GM23248 (cell line): ENCODE results near the gene SNX32. TPM values are rescaled to one million over a fixed set of nuclear protein-coding genes. Genes with fewer than 3 reads are reported as not detected.

Source experiments
- DNase-seq: peaks from one replicate; pipeline ENCODE4 v3.0.0-alpha.2; 2015
- H2AFZ ChIP-seq: fragments of 200-600 bp; sonication (generic); 2 replicates; pipeline ENCODE4 v1.6.1; 2016; ENCODE audit warnings: antibody characterized with exemption
- H3F3A ChIP-seq: fragments of 200-600 bp; sonication (generic); 2 replicates; pipeline ENCODE4 v1.6.1; 2016; ENCODE audit warnings: mild to moderate bottlenecking, antibody characterized with exemption, mixed run types; ENCODE audit not compliant: insufficient read depth
- H3K27ac ChIP-seq: fragments of 200-600 bp; sonication (generic); 2 replicates; pipeline ENCODE4 v1.5.1; 2016; ENCODE audit warnings: mild to moderate bottlenecking
- H3K27me3 ChIP-seq: fragments of 200-600 bp; sonication (generic); replicated peaks from 2 replicates; pipeline ENCODE4 v1.6.1; 2016; ENCODE audit warnings: mild to moderate bottlenecking; ENCODE audit not compliant: insufficient read depth
- H3K36me3 ChIP-seq: fragments of 200-600 bp; sonication (generic); 2 replicates; pipeline ENCODE4 v1.6.1; 2016; ENCODE audit warnings: low read depth, mild to moderate bottlenecking
- H3K4me1 ChIP-seq: fragments of 200-600 bp; sonication (generic); 2 replicates; pipeline ENCODE4 v1.6.1; 2016; ENCODE audit warnings: mild to moderate bottlenecking; ENCODE audit not compliant: insufficient read depth
- H3K4me2 ChIP-seq: fragments of 200-600 bp; sonication (generic); one replicate; pipeline ENCODE4 v1.6.1; 2016; ENCODE audit warnings: mild to moderate bottlenecking; ENCODE audit not compliant: unreplicated experiment
- H3K4me3 ChIP-seq: fragments of 200-600 bp; sonication (generic); 2 replicates; pipeline ENCODE4 v1.5.1; 2016; ENCODE audit warnings: mild to moderate bottlenecking
- H3K79me2 ChIP-seq: fragments of 200-600 bp; sonication (generic); 2 replicates; pipeline ENCODE4 v1.6.1; 2016; ENCODE audit warnings: mild to moderate bottlenecking; ENCODE audit not compliant: insufficient read depth
- H3K9ac ChIP-seq: fragments of 200-600 bp; sonication (generic); 2 replicates; pipeline ENCODE4 v1.6.1; 2016; ENCODE audit warnings: mild to moderate bottlenecking
- H3K9me2 ChIP-seq: fragments of 200-600 bp; sonication (generic); 2 replicates; pipeline ENCODE4 v1.6.1; 2016; ENCODE audit warnings: mixed run types, mild to moderate bottlenecking, moderate library complexity; ENCODE audit not compliant: insufficient read depth
- H3K9me3 ChIP-seq: fragments of 200-600 bp; sonication (generic); one replicate; pipeline ENCODE4 v1.6.1; 2017; ENCODE audit warnings: low read depth
- H4K20me1 ChIP-seq: fragments of 200-600 bp; sonication (generic); 2 replicates; pipeline ENCODE4 v1.6.0; 2016; ENCODE audit not compliant: insufficient read depth
- EZH2 ChIP-seq: fragments of 200-600 bp; sonication (generic); IDR thresholded peaks from 2 replicates; pipeline ENCODE4 v1.6.1; 2018; ENCODE audit warnings: antibody characterized with exemption, mild to moderate bottlenecking; ENCODE audit not compliant: insufficient read depth, poor library complexity, severe bottlenecking
- EZH2phosphoT487 ChIP-seq: fragments of 200-600 bp; sonication (generic); IDR thresholded peaks from 2 replicates; pipeline ENCODE4 v1.6.1; 2018; ENCODE audit warnings: antibody characterized with exemption, moderate library complexity, mild to moderate bottlenecking, low read depth; ENCODE audit not compliant: insufficient read depth
- WGBS, 2 experiments: methylation state at CpG; one replicate each; pipeline ENCODE4 v1.1.6; 2015 to 2017; ENCODE audit warnings: low lambda C conversion rate in 2 of 2, low coverage in 1 of 2; ENCODE audit errors: missing lambda C conversion rate in 2 of 2; 5-methylcytosine and 5-hydroxymethylcytosine counted together
- in situ Hi-C: fragments of 300-500 bp; cut with MboI; formaldehyde crosslinking; loops from 2 replicates; pipeline ENCODE4 v1.15.0; 2020
- polyA plus RNA-seq: library from polyadenylated mRNA; unstranded; fragments of >200 nt; fragmentation: Nextera tagmentation; extraction: Ambion mirVana; gene quantifications from 2 replicates; pipeline ENCODE4 v1.2.1, GENCODE V29; 2016
- total RNA-seq: library from RNA; depleted of rRNA; stranded (reverse); fragments of >200 nt; shearing (Covaris generic); gene quantifications from 2 replicates; pipeline ENCODE4 v1.2.3, GENCODE V29; 2014

Gene SNX32
- total and polyA plus RNA-seq, 2 experiments from 2014 or later = 0.51 TPM; not detected in 1

GRCh38 chr11:65834202-65834601 is 439 bp downstream of the SNX32 start:
- 0 out of 2 replicates have a peak, but pooled peaks cover 4% of the 10 kb centered on the region for H3K4me1 ChIP-seq
- H3K79me2 ChIP-seq = no peaks in the 10 kb centered on the region
- H3K9ac ChIP-seq = peak overlapping the region; percentile 67
- H3K4me3 ChIP-seq = peak overlapping the region; percentile 73
- no peaks in the 10 kb centered on the region for H4K20me1 ChIP-seq
- peak overlapping the region; percentile 96 for H2AFZ ChIP-seq
- TF ChIP-seq EZH2 (no peak), EZH2phosphoT487 (no peak)
- H3K9me3 ChIP-seq = no peaks in the 10 kb centered on the region
- H3K27me3 ChIP-seq = no peaks in the 10 kb centered on the region
- H3K9me2 ChIP-seq = no peaks in the 10 kb centered on the region
- H3F3A ChIP-seq = peaks cover 23% of the 10 kb centered on the region
- 0 to 6% methylated on average over 6 of the region's 6 CpGs for WGBS, 2 experiments
- in situ Hi-C loops = no loop called here
- no peak overlapping the region for H3K27ac ChIP-seq
- H3K4me2 ChIP-seq = peak overlapping the region; percentile 90
- DNase-seq = no peak
- no peaks in the 10 kb centered on the region for H3K36me3 ChIP-seq

- WGBS, 2 experiments = 85 to 88% methylated on average over 3 to 4 of the region's 4 CpGs
- no peaks in the 10 kb centered on the region for H3K27me3 ChIP-seq
- in situ Hi-C loops = no loop called here
Measured at GRCh38 chr11:65842144-65842543, 8.4 kb downstream of the SNX32 start.

DNA sequence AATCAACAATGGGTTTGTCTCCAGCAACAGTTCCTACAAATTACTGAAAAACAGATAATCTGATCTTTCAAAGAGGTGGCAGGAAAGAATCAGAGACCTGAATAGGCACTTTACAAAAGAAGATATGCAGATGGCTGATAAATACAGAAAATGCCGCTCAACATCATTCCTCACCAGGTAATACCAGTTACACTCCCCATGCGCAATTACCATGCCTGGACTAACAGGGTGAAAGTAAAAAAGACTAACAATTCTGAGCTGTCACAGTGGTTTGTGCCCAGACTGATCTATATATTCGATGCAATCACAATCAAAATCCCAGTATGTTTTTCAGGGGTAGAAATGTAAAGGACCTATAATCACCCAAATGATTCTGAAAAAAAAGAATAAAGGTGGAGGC is 10.0 kb downstream of the SNX32 start:
- no peak for DNase-seq
- H3K4me3 ChIP-seq = no peak overlapping the region
- no peaks in the 10 kb centered on the region for H3F3A ChIP-seq
- H3K79me2 ChIP-seq = no peaks in the 10 kb centered on the region
- no peaks in the 10 kb centered on the region for H4K20me1 ChIP-seq
- no peak overlapping the region for H2AFZ ChIP-seq
- no peaks in the 10 kb centered on the region for H3K9me2 ChIP-seq
- H3K36me3 ChIP-seq = no peaks in the 10 kb centered on the region
- in situ Hi-C loops = no loop called here
- H3K9me3 ChIP-seq = no peaks in the 10 kb centered on the region
- H3K27ac ChIP-seq = no peak overlapping the region
- no peaks in the 10 kb centered on the region for H3K27me3 ChIP-seq
- H3K9ac ChIP-seq = no peak overlapping the region
- TF ChIP-seq EZH2phosphoT487 (no peak), EZH2 (no peak)
- H3K4me1 ChIP-seq = no peaks in the 10 kb centered on the region
- H3K4me2 ChIP-seq = no peak overlapping the region
- 89 to 90% methylated on average over 3 of the region's 3 CpGs for WGBS, 2 experiments

More at GRCh38 chr11:65842144-65842543, 8.4 kb downstream of the SNX32 start:
- Histone ChIP-seq H3K9me2 (no peaks in the 10 kb centered on the region), H3F3A (peaks cover 5% of the 10 kb centered on the region; the same call in 1 of the 2 replicates), H2AFZ (no peak overlapping the region), H3K4me2 (no peak overlapping the region), H3K4me1 (no peaks in the 10 kb centered on the region), H3K9me3 (no peaks in the 10 kb centered on the region), H3K4me3 (no peak overlapping the region), H4K20me1 (no peaks in the 10 kb centered on the region), H3K36me3 (no peaks in the 10 kb centered on the region), H3K9ac (no peak overlapping the region), H3K79me2 (no peaks in the 10 kb centered on the region), H3K27ac (no peak overlapping the region)
- DNase-seq = no peak
- TF ChIP-seq EZH2 (no peak), EZH2phosphoT487 (no peak)

DNA sequence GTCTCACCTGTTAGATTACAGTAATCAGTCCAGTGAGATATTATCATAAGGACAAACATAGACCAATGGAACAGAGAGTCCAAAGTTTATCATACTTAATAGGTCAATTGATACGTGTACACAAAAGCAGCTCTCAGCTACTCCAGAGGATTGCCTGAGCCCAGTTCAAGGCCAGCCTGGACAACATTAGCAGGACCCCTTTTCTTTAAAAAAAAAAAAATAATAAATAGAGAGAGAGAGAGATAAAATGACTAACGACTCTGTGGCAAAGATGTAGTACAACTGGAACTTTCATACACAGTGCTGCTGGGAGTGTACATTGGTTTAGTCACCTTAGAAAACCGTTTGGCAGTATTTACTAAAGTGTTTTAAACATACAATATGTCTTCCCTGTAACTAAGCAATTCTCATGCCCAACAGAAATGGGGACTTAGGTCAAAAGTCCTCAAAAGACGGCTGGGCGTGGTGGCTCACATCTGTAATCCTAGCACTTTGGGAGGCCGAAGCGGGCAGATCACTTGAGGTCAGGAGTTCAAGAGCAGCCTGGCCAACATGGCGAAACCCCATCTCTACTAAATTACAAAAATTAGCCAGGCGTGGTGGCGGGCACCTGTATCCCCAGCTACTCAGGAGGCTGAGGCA is 10.6 kb downstream of the SNX32 start:
- H3K4me1 ChIP-seq = no peaks in the 10 kb centered on the region
- no peak overlapping the region for H3K4me3 ChIP-seq
- H3K79me2 ChIP-seq = no peaks in the 10 kb centered on the region
- no peaks in the 10 kb centered on the region for H3K9me3 ChIP-seq
- no peaks in the 10 kb centered on the region for H3F3A ChIP-seq
- no peaks in the 10 kb centered on the region for H4K20me1 ChIP-seq
- H3K9ac ChIP-seq = no peak overlapping the region
- TF ChIP-seq EZH2phosphoT487 (no peak), EZH2 (no peak)
- no peak overlapping the region for H2AFZ ChIP-seq
- H3K36me3 ChIP-seq = no peaks in the 10 kb centered on the region
- 83 to 84% methylated on average over 10 of the region's 10 CpGs for WGBS, 2 experiments
- H3K27me3 ChIP-seq = no peaks in the 10 kb centered on the region
- no peaks in the 10 kb centered on the region for H3K9me2 ChIP-seq
- H3K27ac ChIP-seq = no peak overlapping the region
- in situ Hi-C loops = no loop called here
- no peak overlapping the region for H3K4me2 ChIP-seq
- no peak for DNase-seq
